HG02623 (cell line): ENCODE results near the gene CDC23.
"Not testable (repeated sequence)": the region's sequence is repeated elsewhere in the genome, so short reads cannot be mapped to it uniquely, and the experiment has no call there.

ENCODE experiments used
- ATAC-seq: cut with Tn5 transposase; IDR thresholded peaks from one replicate; pipeline ENCODE4 v1.9.1; 2021; ENCODE audit warnings: moderate library complexity; ENCODE audit not compliant: unreplicated experiment

The CDC23 gene

DNA sequence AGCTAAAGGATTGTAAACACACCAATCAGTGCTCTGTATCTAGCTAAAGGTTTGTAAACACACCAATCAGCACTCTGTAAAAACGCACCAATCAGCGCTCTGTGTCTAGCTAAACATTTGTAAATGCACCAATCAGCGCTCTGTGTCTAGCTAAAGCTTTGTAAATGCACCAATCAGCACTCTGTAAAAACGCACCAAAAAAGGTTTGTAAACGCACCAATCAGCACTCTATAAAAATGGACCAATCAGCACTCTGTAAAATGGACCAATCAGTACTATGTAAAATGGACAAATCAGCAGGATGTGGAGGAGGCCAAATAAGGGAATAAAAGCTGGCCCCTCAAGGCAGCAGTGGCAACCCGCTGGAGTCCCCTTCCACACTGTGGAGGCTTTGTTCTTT lies 69.5 kb downstream of the CDC23 start:
- not testable (repeated sequence) for ATAC-seq

DNA sequence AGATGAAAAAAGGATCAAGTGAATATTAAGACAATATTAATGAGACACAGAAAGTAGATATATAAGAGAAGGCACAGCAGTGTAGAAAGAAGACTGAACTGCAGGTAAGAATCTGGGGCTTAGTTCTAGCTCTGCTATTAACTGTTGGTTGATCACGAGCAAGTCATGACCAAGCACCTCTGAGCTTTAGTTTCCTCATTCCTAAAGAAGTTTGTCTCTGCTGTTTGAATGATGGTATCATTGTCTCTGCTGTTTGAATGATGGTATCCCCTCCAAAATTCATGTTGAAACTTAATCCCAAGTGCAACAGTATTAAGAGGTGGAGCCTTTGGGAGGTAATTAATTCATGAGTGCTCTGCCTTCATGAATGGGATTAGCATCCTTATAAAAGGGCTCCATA lies 71.4 kb downstream of the CDC23 start:
- no peak for ATAC-seq

DNA sequence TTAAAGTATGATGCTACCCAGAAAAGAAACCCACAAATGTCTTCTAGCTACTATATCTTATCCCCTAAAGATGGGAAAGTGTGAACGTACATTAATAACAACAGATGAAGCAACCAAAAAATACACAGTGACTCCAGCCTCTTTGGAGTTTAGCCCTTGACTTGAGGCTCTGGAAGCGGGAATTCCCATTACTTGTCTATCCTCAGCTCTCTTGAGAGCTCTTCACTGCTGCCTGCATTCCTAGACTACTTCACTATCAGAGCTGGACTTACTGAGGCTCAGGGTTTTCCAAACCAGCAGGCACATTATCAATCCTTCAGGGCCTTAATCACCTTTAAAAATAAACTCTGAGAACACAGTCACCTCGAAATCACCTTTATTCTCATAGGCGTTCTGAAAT lies 72.9 kb downstream of the CDC23 start:
- ATAC-seq, result no peak

DNA sequence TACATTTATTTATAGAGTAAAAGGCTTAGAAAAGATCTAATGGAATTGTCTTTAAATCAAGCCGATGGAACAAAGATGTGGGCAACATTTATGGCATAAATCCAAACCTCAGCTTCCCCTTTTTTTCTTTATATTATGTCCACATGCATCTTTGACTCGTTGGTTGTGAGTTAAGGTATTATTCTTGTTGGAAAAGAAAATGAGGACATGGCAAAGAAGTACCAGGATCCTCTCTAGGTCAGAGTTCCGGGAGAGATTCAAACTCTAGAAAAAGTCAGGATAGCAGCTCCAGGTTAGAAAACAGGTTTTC lies 73.4 kb downstream of the CDC23 start:
- no peak for ATAC-seq

DNA sequence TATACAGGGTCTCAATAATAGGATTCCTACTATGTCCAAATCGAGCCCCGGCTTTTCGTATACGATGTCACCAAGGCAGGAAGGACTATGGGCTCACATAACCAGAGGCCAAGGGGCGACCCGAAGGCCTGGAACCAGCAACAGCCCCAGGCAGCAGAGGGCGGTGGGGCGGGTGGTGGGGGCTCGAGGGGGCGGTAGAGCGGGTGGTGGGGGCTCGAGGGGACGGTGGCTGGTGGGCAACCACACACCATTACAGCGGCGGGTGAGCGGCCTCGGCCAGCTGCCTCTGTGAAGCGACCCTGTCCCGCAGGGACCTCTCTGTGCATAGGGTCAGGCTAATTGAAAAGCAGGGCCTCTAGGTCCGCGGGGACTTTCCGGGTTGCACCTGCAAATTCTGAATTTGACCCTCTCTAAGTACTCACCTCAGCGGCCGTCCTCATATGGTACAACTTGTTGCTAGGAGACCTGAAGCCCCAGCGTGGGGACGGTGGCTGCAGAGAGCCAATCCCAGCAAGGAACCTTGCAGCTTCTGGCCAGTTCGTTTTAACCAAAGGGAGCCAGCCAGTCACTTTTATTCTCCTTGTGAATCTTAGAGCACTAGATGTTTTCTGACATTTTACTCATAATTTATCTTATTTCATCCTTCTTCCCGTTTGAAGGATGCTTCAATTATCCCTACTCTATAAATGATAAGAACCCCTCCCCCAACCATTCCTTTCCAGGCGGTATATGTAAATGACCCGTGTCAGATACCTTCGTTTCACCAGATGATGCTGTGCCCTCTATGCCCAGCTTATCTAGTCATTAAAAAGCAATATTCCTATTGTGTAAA lies 74.0 kb downstream of the CDC23 start, which contains the start of gene NME5:
Gene NME5, minus strand, starts transcription at position 480 of the 832 bp plus-strand sequence. CDS start 648 bp downstream, outside the sequence.
- ATAC-seq, result no peak
